Neural crest cell (in vitro differentiated cells): ENCODE data around the gene MYB. TPM values are rescaled to one million over a fixed set of nuclear protein-coding genes. Genes with fewer than 3 reads are reported as not detected.

Source experiments
- DNase-seq: peaks from one replicate; pipeline ENCODE4 v3.0.0; 2021; ENCODE audit warnings: low read depth, mixed read lengths, low spot score
- H3K27ac Mint-ChIP-seq: one replicate; pipeline ENCODE4 v1.8.0; 2021; ENCODE audit warnings: mild to moderate bottlenecking, mixed read lengths; ENCODE audit not compliant: unreplicated experiment
- H3K27me3 Mint-ChIP-seq: 2 replicates; pipeline ENCODE4 v1.8.0; 2021; ENCODE audit warnings: low read depth, mild to moderate bottlenecking, mixed read lengths
- H3K36me3 Mint-ChIP-seq: 2 replicates; pipeline ENCODE4 v1.8.0; 2021; ENCODE audit warnings: low read depth, mild to moderate bottlenecking, mixed read lengths
- H3K4me1 Mint-ChIP-seq: 2 replicates; pipeline ENCODE4 v1.8.0; 2021; ENCODE audit warnings: mixed read lengths
- H3K4me3 Mint-ChIP-seq: one replicate; pipeline ENCODE4 v1.8.0; 2021; ENCODE audit warnings: mild to moderate bottlenecking, mixed read lengths
- H3K9me3 Mint-ChIP-seq: 2 replicates; pipeline ENCODE4 v1.8.0; 2021; ENCODE audit warnings: mixed read lengths
- total RNA-seq: library from RNA; stranded (reverse); gene quantifications from 2 replicates; pipeline ENCODE4 v1.2.1, GENCODE V29; 2021
- TF ChIP-seq, protein P1 (sequence below): fragments of 200-600 bp; sonication (generic); conservative IDR thresholded peaks from 2 replicates; pipeline ENCODE4 v1.5.0; 2021; ENCODE audit warnings: antibody characterized with exemption, mild to moderate bottlenecking

The MYB gene
- total RNA-seq, 1 donor from 2014 or later = 6.8 TPM

DNA sequence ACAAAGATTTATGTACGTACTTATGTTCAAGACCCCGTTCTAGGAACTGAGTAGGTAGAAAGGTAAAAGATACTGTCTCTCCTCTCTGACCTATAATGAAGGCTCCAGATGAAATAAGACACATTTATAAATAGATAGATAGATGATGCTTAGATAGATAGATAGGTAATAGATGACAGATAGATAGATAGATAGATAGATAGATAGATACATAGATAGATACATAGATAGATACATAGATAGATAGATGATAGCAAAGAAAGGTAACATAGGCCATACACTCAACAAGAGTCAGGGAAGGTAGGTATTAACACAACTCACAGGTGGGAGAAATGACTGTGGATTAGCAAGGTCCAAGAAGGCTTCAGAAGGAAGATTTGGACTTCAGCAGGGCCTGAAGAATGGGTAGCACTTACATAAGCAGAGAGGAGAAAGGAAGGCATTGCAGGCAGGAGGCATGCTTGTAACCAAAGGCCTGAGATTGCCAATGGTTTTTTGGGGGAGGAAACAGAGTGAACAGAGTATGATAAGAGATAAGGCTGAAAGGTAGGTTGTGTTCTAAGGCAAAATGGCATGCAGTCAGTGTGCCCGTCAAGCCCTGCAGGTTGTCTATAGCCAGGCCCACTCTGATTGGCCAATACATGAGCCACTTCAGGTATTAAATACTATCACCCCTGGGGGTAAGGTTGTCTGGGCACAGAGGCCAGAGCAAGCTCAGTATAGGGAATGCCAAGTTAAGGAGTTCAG, 7.7 kb upstream of the MYB start:
- no peak for DNase-seq
- TF ChIP-seq, protein P1, sequence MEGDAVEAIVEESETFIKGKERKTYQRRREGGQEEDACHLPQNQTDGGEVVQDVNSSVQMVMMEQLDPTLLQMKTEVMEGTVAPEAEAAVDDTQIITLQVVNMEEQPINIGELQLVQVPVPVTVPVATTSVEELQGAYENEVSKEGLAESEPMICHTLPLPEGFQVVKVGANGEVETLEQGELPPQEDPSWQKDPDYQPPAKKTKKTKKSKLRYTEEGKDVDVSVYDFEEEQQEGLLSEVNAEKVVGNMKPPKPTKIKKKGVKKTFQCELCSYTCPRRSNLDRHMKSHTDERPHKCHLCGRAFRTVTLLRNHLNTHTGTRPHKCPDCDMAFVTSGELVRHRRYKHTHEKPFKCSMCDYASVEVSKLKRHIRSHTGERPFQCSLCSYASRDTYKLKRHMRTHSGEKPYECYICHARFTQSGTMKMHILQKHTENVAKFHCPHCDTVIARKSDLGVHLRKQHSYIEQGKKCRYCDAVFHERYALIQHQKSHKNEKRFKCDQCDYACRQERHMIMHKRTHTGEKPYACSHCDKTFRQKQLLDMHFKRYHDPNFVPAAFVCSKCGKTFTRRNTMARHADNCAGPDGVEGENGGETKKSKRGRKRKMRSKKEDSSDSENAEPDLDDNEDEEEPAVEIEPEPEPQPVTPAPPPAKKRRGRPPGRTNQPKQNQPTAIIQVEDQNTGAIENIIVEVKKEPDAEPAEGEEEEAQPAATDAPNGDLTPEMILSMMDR = no peak
- Mint-ChIP-seq H3K27me3 (peaks cover 2% of the 10 kb centered on the region), H3K27ac (no peak overlapping the region), H3K4me3 (no peak overlapping the region), H3K4me1 (no peaks in the 10 kb centered on the region), H3K36me3 (no peaks in the 10 kb centered on the region), H3K9me3 (no peaks in the 10 kb centered on the region)

DNA sequence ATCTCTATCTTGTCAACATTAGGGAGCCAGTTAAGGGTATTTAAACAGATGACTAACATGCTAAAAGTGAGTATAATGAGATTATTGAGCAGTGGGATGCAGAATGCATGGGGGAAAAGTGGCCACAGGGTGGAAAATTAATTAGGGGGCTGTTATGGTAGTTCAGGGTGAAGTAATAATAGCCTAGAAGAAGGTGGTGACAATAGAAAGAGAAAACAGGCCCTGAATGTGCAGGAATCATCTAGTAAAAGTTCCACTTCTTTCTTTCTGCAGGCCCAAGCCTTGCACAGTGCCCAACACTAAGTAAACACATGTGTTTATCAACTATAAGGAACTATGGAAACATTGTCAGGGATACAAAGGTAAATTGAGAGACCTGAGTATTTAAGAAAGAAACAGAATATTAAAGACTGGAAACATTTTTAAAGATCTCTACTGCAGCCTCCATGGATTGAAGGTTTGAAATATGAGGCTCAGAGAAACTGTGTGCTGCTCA, 7.1 kb upstream of the MYB start:
- Mint-ChIP-seq H3K36me3 (no peaks in the 10 kb centered on the region), H3K4me3 (no peak overlapping the region), H3K9me3 (no peaks in the 10 kb centered on the region), H3K27ac (no peak overlapping the region), H3K27me3 (peaks cover 7% of the 10 kb centered on the region), H3K4me1 (no peaks in the 10 kb centered on the region)
- DNase-seq = no peak
- TF ChIP-seq, protein P1 = no peak

DNA sequence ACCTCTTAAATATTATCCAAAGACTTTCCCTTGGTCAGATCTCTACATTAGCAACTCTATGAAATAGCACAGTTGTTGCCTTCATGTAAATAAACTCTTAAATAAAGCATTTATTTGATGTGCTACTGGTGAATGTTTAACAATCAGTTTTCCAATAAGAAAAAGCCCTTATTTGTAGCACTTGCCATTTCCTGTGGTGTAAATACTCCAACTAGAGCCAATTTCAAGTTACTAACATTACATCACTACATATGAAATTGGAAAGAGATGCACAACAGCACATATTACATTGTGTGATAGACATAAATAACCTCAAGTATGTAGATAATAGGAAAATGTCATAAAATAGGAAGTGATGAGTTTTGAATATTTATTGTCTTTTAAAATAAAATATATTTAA, 5.0 kb upstream of the MYB start:
- TF ChIP-seq, protein P1 = no peak
- Mint-ChIP-seq H3K4me1 (no peaks in the 10 kb centered on the region), H3K36me3 (no peaks in the 10 kb centered on the region), H3K27me3 (peaks cover 15% of the 10 kb centered on the region), H3K4me3 (no peak overlapping the region), H3K9me3 (no peaks in the 10 kb centered on the region), H3K27ac (no peak overlapping the region)
- no peak for DNase-seq

DNA sequence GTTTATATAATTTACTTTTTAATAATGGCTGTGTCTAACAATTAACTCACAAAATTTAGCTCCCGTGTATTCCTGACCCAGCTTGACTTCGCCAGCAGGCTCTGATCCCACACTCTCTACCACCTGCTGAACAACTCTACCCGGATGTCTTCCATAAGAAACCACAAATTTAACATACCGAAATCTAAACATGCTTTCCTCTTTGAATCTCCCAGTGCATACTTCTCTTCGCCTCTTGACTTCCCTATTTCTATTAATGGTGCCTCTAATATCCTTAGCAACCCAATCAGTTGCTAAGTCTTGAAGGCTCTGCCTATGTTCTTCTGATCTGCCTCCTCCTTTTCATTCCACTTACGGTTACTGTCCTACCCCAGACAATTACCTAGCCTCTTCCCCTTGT, 4.6 kb upstream of the MYB start:
- H3K27ac Mint-ChIP-seq = no peak overlapping the region
- H3K4me1 Mint-ChIP-seq = no peaks in the 10 kb centered on the region
- H3K36me3 Mint-ChIP-seq = no peaks in the 10 kb centered on the region
- TF ChIP-seq, protein P1 = no peak
- no peak for DNase-seq
- no peak overlapping the region for H3K4me3 Mint-ChIP-seq
- H3K27me3 Mint-ChIP-seq = peaks cover 15% of the 10 kb centered on the region
- H3K9me3 Mint-ChIP-seq = no peaks in the 10 kb centered on the region

DNA sequence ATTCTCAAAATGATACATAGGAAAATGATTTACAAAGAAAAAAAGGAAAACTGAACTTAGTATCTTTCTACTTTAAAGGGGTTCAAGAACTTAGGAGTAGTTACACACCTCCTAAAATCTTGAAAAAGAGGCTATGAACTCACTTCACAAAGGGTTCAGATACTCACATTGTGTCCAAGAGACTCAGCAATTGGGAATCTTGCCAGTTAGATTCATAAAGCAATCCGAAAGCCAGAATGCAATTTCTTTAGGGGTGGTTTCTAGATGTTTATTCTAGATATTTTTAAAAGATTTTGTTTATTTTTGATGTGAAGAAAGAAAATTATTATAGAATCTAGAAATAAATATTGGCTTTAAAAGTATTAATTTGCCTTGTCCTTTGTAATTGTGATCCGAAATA, 1.7 kb upstream of the MYB start:
- Mint-ChIP-seq H3K4me3 (peak overlapping the region; percentile 96), H3K9me3 (no peaks in the 10 kb centered on the region), H3K27me3 (peaks cover 43% of the 10 kb centered on the region), H3K36me3 (no peaks in the 10 kb centered on the region), H3K27ac (no peak overlapping the region), H3K4me1 (peaks cover 18% of the 10 kb centered on the region)
- no peak for DNase-seq
- TF ChIP-seq, protein P1 = no peak
